GM21737 (cell line): ENCODE measurements around the gene ANXA3.
A peak's percentile ranks its signal among the peaks of the same experiment; 100 is the strongest.

ENCODE experiments used
- ATAC-seq: cut with Tn5 transposase; IDR thresholded peaks from one replicate; pipeline ENCODE4 v1.9.1; 2021; ENCODE audit warnings: mild to moderate bottlenecking, moderate library complexity; ENCODE audit not compliant: unreplicated experiment

Gene ANXA3

DNA sequence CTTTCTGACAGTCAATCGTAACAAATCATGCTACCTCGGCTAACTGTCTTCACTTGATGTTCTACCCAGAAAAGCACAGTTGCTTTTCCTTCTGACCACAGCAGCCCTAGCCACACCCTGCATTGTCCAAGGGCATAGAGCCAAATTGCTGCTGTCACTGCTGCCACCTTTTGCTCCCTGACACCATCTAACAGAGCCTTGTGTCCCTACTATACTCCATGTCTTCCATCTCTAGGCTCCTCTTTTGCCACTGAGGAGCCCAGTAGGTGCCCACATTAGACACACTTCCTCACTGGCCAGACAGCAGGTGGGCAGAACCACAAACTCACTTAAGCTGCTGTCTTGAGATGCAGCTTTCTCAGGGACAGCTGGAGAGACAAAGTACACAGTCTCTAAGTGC is 91.4 kb downstream of the ANXA3 start:
- ATAC-seq, result no peak

DNA sequence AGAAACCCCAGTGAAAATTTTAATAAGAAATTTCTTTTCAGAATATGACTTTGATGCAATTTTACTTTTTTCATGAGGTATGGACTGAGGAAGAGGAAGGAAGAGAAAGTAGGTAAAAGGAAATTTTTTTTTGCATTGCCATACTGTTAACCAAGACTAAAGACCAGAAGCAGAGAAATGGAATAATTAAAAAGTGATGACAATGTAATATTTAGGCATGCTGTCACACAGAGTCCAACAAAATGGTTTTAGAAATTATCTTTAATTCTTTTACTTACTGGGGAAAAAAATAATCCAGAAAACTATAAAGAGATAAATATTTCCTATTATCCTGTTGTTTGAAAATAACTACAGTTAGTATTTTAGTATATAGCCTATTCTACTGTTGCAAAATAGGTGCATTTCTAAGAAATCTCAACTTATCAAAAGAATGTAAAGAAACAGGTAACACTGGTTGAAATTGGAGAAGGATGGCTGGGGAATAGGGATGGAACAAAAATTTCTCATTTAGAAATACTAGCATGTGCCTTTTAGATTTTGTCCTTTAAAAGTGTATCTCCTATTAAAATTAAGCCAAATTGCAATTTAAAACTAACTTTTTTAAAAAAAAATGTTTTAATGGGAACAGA is 92.6 kb downstream of the ANXA3 start:
- no peak for ATAC-seq

DNA sequence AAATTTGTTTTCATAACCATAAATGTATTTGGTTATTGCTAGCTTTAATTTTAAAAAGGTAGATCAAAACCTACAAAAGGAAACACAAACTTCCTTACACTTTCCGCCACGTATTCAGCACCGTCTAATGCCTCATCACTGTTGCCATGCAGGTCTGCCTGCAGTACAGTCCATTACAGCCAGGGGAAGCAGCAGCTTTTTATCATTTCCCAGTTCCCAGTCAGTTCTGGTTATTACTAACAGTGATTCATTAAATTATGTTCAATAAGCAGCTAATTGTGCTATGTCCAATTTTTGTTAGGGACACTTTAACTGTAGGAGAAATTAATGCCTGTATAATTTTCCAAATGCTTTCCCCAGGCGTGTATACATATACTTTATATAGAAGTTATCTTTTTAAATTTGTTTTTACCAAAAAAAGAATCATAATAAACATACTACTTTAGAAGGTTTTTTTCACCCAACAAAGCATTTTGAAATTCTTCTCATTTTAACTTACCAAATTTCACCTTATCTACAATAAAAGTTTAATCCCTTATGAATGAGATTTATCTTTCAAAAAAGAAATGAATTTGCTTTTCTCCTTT is 93.3 kb downstream of the ANXA3 start:
- peak; percentile 88 for ATAC-seq

DNA sequence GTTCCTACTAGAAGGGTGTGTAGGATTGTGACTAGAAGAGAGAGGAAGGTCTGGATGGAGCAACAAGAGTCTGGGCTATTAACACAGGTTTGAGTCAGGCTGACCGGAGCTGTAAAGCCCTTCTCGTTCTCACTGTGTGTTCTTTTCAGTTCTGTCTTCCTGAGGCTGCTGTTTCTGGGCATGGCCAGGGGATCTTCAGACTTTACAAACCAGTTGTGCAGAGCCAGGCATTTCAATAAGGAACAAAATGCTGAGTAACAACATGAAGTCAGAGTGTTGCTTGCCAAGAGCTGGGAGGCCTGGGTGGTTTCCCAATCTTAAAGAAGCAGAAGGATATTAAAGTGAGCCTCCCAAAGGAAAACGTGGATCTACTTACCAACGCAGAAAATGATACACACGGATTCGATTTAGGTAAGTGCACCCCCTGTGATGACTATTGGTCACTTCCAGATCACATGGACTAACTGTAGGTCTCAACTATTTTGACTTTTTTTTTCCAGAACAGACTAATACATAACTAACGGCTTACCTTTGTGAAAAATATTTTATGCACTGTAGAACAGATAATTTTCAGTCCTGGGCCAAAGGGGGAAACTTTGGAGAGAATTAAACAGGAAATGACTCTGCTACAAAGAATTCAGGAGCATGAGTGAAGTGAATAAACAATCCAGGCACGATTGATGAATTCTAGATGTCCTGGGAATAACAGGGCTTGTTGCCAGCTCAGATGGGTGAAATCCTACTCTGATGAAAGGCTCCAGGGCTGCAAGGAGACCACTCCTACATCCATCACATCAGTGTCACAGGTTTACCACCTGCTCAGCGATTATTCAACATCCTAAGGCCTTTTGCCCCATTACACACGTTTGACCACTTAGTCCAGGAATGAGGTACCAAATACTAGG is 94.5 kb downstream of the ANXA3 start:
- ATAC-seq, result peak; percentile 41

DNA sequence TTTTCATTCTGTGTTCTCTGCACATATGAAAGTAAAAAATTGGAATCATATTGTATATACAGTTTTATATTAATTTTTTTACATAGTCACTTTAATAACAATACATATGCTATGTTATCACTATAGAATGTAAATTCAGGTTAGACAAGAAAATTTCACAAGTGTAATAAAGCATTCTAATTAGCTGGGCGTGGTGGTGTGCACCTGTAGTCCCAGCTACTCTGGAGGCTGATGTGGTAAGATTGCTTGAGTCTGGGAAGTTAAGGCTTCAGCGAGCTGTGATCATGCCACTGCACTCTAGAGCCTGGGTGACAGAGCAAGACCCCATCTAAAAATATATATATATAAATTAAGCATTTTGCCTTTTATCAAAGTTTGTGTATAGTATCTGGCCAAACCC is 95.7 kb downstream of the ANXA3 start:
- no peak for ATAC-seq

DNA sequence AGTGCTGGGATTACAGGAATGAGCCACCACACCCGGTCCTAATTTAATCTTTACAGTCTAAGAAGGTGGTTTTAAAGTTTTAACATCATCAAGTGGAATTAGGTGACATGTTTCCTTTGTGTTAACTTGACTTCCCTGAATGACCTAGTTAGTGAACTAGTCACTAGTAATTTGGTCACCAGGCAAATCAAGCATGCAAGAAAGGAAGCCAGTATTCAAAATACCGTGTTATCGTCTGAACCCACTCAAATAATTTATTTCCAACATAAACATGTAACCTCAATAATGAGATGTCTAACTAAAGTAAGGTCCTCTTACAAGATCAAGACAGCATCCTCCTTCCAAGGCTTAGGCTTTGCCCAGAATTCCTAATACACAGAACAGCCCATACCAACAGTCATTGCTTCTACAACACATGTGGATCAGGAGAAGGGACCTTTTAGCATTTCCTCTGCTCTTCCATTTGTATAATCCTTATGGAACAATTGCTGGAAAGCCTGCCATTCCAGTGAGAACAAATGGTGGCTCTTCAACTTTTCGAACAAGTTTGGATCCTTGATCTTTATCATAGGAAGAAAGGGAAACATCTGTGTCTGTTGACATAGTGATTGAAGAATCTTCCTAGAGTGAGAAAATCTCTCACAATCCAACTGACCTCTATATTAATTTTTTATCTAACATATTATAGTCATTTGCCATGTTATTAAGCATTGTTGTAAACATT is 97.2 kb downstream of the ANXA3 start:
- no peak for ATAC-seq

DNA sequence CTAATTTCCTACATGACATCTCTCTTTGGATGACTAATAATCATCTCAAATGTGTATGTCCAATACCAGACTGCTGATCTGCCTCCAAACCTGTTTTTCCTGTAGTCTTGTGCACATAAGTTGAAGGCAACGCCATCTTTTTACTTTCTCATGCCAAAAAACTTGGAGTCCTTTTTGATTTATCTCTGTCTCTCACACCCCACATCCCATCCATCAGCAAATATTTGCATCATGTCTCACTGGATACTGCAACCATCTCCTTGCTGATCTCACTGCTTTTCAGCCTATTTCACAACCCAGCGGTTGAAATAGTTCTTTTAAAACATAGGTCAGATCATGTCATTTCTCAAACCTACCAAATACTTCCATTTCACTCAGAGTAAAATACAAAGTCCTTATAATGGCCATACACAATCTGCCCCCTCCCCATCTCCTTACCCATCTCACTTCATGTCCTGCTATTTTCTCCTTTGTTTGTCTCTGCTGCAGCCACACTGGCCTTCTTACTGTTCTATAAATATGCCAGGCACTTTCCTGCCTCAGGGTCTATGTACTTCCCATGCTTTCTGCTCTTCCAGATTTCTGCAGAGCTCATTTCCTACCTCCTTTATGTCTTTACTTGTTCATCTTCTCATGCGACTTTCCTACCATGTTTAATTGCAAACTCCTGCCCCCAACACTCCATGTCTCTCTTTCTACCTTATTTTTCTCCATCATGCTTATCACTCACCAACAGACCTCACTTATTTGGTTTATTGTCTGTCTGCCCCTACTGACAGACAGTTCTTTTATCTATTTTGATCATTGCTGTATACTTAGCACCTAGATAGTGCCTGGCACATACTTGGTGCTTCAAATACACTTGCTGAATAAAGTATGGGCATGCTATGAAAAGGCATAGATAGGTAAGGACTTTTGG is 98.8 kb downstream of the ANXA3 start:
- no peak for ATAC-seq

DNA sequence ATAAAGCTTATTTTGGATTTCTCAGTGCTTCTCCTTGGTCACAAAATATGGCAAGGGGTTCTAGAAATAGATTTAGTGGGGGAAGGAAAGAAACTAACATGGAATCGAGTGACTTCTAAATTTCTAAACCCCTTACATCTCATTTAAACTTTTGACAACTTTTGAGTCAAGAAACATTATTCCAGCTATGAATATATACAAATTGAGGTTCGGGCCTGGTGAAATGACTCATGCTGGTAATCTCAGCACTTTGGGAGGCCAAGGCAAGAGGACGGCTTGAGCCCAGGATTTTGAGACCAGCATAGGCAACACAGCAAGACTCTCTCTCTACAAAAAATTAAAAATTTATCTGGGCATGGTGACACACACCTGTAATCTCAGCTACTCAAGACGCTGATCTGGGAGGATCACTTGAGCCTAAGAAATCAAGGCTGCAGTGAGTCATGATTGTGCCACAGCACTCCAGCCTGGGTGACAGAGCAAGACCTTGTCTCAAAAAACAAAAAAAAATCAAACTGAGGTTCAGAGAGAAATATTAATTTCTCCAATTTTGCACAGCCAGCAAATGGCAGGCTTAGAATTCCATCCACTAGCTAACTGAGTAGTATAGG is 99.8 kb downstream of the ANXA3 start:
- no peak for ATAC-seq

DNA sequence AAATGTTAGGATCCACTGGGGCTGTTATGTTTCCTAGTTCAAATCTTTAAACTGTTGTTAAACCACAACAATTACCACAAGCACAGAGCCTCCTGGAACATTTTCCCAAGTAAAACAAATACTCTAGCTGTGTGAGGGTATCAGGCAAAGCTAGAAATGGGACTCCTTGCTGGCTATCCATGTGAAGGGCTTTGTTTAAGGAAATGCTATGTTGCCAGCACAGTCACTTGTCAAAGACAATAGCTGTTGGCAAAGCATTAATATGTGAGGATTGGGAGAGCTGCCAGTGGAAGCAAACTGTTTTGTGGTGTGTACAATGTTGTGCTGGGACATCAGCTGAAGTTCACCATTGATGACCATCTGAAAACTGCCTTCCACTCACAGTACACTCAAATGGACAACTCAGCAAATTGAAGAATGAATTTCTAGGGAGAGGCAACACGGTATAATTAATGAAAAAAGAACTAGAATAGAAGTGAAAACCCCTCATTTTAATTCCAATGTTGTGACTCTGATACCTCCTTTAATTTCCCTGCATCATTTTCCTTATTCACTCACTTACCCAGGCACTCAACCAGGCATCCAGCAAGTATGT is 100.8 kb downstream of the ANXA3 start:
- ATAC-seq, result no peak

DNA sequence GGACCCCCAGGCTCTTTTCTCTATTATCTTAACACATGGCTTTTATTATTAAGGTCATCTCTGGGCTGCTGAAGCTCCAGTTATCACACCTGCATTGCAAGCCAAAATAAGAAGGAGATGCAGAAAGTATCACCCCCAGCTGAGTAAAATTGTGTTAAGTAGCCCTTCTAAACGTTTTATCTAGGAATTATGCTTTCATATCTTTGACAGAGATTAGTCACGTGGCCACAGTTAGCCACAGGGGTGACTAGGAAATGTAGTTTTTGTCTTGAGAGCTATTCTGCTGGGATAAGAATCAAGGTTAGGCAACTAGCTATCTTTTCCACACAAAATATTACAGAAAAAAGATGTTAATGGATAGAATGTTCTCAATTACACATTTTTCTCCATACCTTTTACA is 102.1 kb downstream of the ANXA3 start:
- ATAC-seq, result no peak

DNA sequence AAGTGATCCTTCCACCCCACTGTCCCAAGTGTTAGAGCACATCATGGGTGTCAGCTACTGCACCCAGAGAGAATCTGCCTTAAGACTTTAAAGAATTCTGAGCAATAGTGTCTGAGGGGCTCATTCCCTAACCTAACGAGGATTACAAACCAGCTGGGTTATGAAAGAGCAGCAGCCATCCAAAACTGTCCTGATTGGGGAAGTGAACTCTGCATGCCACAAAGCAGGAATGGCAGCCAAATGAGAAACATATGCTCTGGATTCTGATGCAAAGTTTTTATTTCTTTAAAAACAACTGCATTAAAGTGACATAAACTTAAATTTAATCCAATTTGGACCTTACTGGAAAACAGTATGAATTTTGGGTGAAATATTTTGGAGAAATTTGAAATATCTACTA is 103.2 kb downstream of the ANXA3 start:
- no peak for ATAC-seq

DNA sequence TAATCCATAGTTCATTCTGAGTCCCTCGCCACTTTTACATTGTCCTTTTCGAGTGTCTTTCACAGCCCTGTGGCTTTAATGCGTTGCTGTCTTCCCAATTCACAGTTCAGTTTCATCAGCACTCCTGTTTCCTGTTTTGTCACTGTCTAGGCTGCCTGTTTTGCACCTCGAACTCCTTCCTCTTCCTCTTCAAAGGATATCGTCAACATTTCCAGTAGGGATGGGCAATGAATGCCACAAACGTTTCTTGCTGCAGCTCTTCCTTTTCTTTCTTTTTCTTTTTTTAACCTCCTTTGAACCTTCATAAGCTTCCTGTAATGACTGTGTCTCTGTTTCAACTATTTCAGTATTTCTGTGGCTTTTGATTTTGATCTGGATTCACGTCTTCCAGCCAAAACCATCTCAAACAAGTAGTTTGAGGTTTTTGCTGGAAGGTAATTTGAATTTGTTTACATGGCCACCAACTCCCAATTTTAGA is 105.4 kb downstream of the ANXA3 start:
- no peak for ATAC-seq

DNA sequence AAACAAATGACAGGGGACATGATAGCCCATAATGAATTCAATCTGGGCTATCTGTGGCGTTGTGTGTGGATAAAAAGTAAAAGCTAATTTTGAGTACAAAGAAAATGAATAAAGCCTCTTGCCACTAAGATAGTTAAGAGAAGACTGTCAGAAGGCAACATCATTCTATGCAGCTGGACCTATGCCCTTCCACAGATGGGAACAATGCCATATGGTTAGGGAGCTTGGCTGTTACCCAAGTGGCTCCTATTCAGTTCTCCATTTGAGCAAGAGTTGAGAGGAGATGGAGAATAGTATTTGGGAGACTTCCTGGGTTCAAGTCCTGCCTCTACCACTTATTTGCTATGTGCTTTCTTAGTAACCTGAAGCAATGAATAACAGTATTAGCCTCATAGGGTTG is 107.7 kb downstream of the ANXA3 start:
- ATAC-seq, result no peak

DNA sequence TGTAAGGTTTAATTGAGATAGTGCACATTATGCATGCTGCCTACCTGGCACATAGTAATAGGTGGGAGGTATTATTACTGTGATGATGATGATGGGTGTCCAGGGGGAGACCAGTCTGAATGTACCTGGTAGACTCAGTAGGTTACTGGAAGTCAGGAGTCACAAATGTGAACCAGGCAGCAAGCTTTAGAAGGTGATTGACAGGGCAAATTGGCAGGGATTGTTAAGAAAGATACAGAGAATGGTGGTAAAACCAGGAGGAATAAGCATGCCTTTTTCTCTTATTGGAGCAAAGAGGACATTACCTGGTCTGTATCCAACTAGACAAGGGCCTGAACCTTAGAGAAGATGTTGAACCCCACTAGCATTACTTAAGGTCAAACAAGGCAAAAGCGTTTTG is 108.1 kb downstream of the ANXA3 start:
- no peak for ATAC-seq
